Esophagus squamous epithelium (tissue), 5 donors: ENCODE results near the gene MAB21L4. TPM values are rescaled to one million over a fixed set of nuclear protein-coding genes. Genes with fewer than 3 reads are reported as not detected.

Source experiments
- DNase-seq: peaks from one replicate; lab custom pipeline; 2025; lab: John Stamatoyannopoulos, UW
- H3K27ac ChIP-seq, 4 donors: fragments of 200-600 bp; sonication (generic); one replicate each; pipeline ENCODE4 v1.5.1; 2016 to 2019; ENCODE audit warnings: mild to moderate bottlenecking in 1 of 4
- H3K27me3 ChIP-seq, 4 donors: fragments of 200-600 bp; sonication (generic); 1 replicate in 3 of 4; 2 replicates in 1 of 4; pipeline versions ENCODE4 v1.5.1 to v1.6.0; 2017 to 2021; ENCODE audit warnings: antibody characterized with exemption in 1 of 4
- H3K36me3 ChIP-seq, 3 donors: fragments of 200-600 bp; sonication (generic); one replicate each; pipeline ENCODE4 v1.5.1; 2016 to 2019
- H3K4me1 ChIP-seq, 3 donors: fragments of 200-600 bp; sonication (generic); one replicate each; pipeline ENCODE4 v1.5.1; 2017 to 2019
- H3K4me3 ChIP-seq, 4 donors: fragments of 200-600 bp; sonication (generic); 1 replicate in 3 of 4; 2 replicates in 1 of 4; pipeline ENCODE4 v1.5.1; 2016 to 2019; ENCODE audit warnings: mild to moderate bottlenecking in 2 of 4, moderate library complexity in 1 of 4
- H3K9me3 ChIP-seq, 3 donors: fragments of 200-600 bp; sonication (generic); one replicate each; pipeline ENCODE4 v1.5.1; 2016 to 2019
- POLR2A ChIP-seq, 4 donors: fragments of 450-650 bp; IDR thresholded peaks; one replicate each; pipeline ENCODE4 v1.6.1; 2017; ENCODE audit warnings: antibody characterized with exemption in 4 of 4, mild to moderate bottlenecking in 4 of 4, moderate library complexity in 3 of 4
- WGBS, 2 donors: methylation state at CpG; one replicate each; pipeline ENCODE4 v1.1.5; 2018; 5-methylcytosine and 5-hydroxymethylcytosine counted together
- intact Hi-C: fragments of 100-400 bp; cut with DNase I; formaldehyde crosslinking; loops from one replicate; pipeline ENCODE4 v1.15.0; 2022
- total RNA-seq, 4 donors: library from RNA; depleted of rRNA; stranded (reverse); fragments of >200 nt; gene quantifications; one replicate each; pipeline ENCODE4 v1.1.0, GENCODE V29; 2016
- TF ChIP-seq, protein P1 (sequence below), 6 experiments: fragments of 450-650 bp in 4 of 6; fragments of 200-600 bp in 2 of 6; sonication (generic) in 2 of 6; IDR thresholded peaks; one replicate each; pipeline ENCODE4 v1.5.1; 2016 to 2019; ENCODE audit warnings: antibody characterized with exemption in 6 of 6, mild to moderate bottlenecking in 4 of 6, moderate library complexity in 4 of 6
- donor health status: DM: yes; HTN: yes; CAD: no.

The MAB21L4 gene
- total RNA-seq, 4 donors from 2014 or later = 105 to 440 (median 163) TPM

GRCh38 chr2:240909216-240909974 is 13.4 kb upstream of the MAB21L4 start:
- Histone ChIP-seq H3K27me3 (peaks cover 0 to 44% (median 0%) of the 10 kb centered on the region in 4 donors), H3K36me3 (no peaks in the 10 kb centered on the region), H3K9me3 (no peaks in the 10 kb centered on the region), H3K27ac (no peak overlapping the region), H3K4me3 (no peak overlapping the region), H3K4me1 (peaks cover 10 to 75% (median 21%) of the 10 kb centered on the region in 3 donors)
- 79 to 90% methylated on average over 3 to 9 of the region's 17 CpGs for WGBS, 2 donors
- intact Hi-C loops = no loop called here
- no peak for TF ChIP-seq POLR2A (IDR thresholded peaks at IDR 0.05)
- TF ChIP-seq, protein P1, sequence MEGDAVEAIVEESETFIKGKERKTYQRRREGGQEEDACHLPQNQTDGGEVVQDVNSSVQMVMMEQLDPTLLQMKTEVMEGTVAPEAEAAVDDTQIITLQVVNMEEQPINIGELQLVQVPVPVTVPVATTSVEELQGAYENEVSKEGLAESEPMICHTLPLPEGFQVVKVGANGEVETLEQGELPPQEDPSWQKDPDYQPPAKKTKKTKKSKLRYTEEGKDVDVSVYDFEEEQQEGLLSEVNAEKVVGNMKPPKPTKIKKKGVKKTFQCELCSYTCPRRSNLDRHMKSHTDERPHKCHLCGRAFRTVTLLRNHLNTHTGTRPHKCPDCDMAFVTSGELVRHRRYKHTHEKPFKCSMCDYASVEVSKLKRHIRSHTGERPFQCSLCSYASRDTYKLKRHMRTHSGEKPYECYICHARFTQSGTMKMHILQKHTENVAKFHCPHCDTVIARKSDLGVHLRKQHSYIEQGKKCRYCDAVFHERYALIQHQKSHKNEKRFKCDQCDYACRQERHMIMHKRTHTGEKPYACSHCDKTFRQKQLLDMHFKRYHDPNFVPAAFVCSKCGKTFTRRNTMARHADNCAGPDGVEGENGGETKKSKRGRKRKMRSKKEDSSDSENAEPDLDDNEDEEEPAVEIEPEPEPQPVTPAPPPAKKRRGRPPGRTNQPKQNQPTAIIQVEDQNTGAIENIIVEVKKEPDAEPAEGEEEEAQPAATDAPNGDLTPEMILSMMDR (IDR thresholded peaks at IDR 0.05) = no peak
- no peak for DNase-seq

GRCh38 chr2:240906911-240907590 is 11.1 kb upstream of the MAB21L4 start:
- TF ChIP-seq POLR2A (IDR thresholded peaks at IDR 0.05) = no peak
- TF ChIP-seq, protein P1 (IDR thresholded peaks at IDR 0.05) = no peak
- H3K9me3 ChIP-seq = no peaks in the 10 kb centered on the region
- 52 to 68% methylated on average over 4 to 9 of the region's 22 CpGs for WGBS, 2 donors
- H3K27me3 ChIP-seq = peaks cover 0 to 25% (median 0%) of the 10 kb centered on the region in 4 donors
- H3K4me1 ChIP-seq = peaks cover 0 to 51% (median 0%) of the 10 kb centered on the region in 3 donors
- H3K36me3 ChIP-seq = no peaks in the 10 kb centered on the region
- no peak overlapping the region for H3K4me3 ChIP-seq
- intact Hi-C loops = no loop called here
- no peak overlapping the region for H3K27ac ChIP-seq
- DNase-seq = no peak

GRCh38 chr2:240906141-240906910 is 10.4 kb upstream of the MAB21L4 start, which contains the start of gene CROCC2:
Gene CROCC2, plus strand, starts transcription at chr2:240906336. Its CDS starts 178 bp downstream, at chr2:240906514.
- TF ChIP-seq, protein P1 (IDR thresholded peaks at IDR 0.05) = no peak
- no peak for TF ChIP-seq POLR2A (IDR thresholded peaks at IDR 0.05)
- peaks cover 0 to 25% (median 0%) of the 10 kb centered on the region in 4 donors for H3K27me3 ChIP-seq
- no peak within 1 kb of the TSS for H3K27ac ChIP-seq
- H3K4me1 ChIP-seq = peaks cover 0 to 44% (median 0%) of the 10 kb centered on the region in 3 donors
- H3K9me3 ChIP-seq = no peaks in the 10 kb centered on the region
- 60 to 71% methylated on average over 2 to 8 of the region's 23 CpGs for WGBS, 2 donors
- H3K4me3 ChIP-seq = no peak within 1 kb of the TSS
- intact Hi-C loops = no loop called here
- no peak for DNase-seq
- no peaks in the 10 kb centered on the region for H3K36me3 ChIP-seq

- TF ChIP-seq POLR2A (IDR thresholded peaks at IDR 0.05) = no peak
- intact Hi-C loops = no loop called here
These were observed 9.3 kb upstream of the MAB21L4 start for GRCh38 chr2:240905176-240905781.

More at GRCh38 chr2:240905176-240905781, 9.3 kb upstream of the MAB21L4 start:
- DNase-seq = no peak
- Histone ChIP-seq H3K4me1 (peaks cover 0 to 33% (median 0%) of the 10 kb centered on the region in 3 donors), H3K27ac (no peak overlapping the region), H3K4me3 (no peak overlapping the region), H3K9me3 (no peaks in the 10 kb centered on the region), H3K36me3 (no peaks in the 10 kb centered on the region), H3K27me3 (peaks cover 0 to 25% (median 0%) of the 10 kb centered on the region in 4 donors)
- 24% methylated on average over 5 of the region's 13 CpGs; no CpG with 5 or more reads in 1 of the 2 donors for WGBS, 2 donors
